ENCODE results near the gene LDLRAD4.
A peak's percentile ranks its signal among the peaks of the same experiment; 100 is the strongest.

The LDLRAD4 gene

DNA sequence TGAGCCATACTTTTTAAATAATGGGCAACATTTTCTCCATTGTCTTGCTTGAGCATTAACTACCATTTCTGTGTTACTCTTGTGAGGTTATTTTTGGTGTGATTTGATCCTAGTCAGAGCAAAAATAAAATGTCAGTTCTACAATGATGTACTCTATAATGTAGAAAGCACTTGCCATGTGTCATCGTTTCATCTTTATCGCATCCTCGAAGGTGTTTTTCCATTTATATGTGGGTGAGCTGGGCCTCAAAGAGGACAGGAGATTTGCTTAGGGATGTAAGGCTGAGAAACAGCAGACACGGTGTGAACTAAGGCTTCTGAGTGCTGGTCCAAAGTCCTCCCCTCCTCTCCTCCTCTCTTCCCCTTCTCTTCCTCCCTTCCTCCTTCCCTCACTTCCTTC lies 308.0 kb downstream of the LDLRAD4 start:
- no peaks in the 10 kb centered on the region for H3K4me1 ChIP-seq (ENCODE audit: insufficient read depth, low read length)
- H4K20me1 ChIP-seq (ENCODE audit: insufficient read depth, low read length), result peaks cover 59% of the 10 kb centered on the region
- ATAC-seq (ENCODE audit: insufficient read depth, low read depth), result no peak
- no peak for TF ChIP-seq EZH2 (IDR thresholded peaks at IDR 0.05; ENCODE audit: borderline replicate concordance, low read depth, low read length, severe bottlenecking)
- TF ChIP-seq, protein P1, sequence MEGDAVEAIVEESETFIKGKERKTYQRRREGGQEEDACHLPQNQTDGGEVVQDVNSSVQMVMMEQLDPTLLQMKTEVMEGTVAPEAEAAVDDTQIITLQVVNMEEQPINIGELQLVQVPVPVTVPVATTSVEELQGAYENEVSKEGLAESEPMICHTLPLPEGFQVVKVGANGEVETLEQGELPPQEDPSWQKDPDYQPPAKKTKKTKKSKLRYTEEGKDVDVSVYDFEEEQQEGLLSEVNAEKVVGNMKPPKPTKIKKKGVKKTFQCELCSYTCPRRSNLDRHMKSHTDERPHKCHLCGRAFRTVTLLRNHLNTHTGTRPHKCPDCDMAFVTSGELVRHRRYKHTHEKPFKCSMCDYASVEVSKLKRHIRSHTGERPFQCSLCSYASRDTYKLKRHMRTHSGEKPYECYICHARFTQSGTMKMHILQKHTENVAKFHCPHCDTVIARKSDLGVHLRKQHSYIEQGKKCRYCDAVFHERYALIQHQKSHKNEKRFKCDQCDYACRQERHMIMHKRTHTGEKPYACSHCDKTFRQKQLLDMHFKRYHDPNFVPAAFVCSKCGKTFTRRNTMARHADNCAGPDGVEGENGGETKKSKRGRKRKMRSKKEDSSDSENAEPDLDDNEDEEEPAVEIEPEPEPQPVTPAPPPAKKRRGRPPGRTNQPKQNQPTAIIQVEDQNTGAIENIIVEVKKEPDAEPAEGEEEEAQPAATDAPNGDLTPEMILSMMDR (IDR thresholded peaks at IDR 0.05; ENCODE audit: borderline replicate concordance, extremely low read depth, low read length, poor library complexity, severe bottlenecking), result no peak
- H3K27ac ChIP-seq (ENCODE audit: low read length), result no peak overlapping the region
- H3K4me2 ChIP-seq (ENCODE audit: insufficient read depth, low read length), result no peak overlapping the region
- H3K9me3 ChIP-seq (ENCODE audit: insufficient read depth, low read length, severe bottlenecking), result no peaks in the 10 kb centered on the region
- H3K36me3 ChIP-seq (ENCODE audit: insufficient read depth, low read length), result peaks cover 80% of the 10 kb centered on the region
- no peak overlapping the region for H2AFZ ChIP-seq (ENCODE audit: low read depth, low read length)
- H3K4me3 ChIP-seq (ENCODE audit: low read depth in 1 of 2, low read length in 2 of 2), result no peak overlapping the region
- H3K27me3 ChIP-seq (ENCODE audit: insufficient read depth, low read length, poor library complexity), result no peaks in the 10 kb centered on the region
- DNase-seq, result no peak
- H3K79me2 ChIP-seq (ENCODE audit: insufficient read depth, low read length), result peaks cover 96% of the 10 kb centered on the region
- no peak overlapping the region for H3K9ac ChIP-seq (ENCODE audit: low read depth, low read length)

DNA sequence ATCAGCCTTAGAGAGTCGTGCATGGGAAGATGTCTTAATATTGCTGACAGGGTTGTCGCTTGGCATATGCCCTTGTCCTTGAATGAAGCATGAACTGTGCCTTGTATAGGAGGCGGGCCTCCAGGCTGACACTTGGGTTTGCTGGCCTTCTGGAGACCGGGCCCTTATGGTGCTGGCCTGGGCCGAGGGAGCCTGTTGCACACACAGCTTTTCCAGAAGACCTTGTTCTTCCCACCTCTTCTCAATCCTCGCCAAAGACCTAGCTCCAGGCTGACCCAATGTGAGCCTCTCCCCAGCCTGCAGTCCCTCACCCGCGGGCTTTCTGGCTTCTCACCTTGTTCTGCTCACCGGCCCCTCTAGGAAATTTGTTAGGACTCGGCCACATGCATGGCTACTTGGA lies 308.7 kb downstream of the LDLRAD4 start:
- Histone ChIP-seq H3K9me3 (ENCODE audit: insufficient read depth, low read length, severe bottlenecking) (no peaks in the 10 kb centered on the region), H3K79me2 (ENCODE audit: insufficient read depth, low read length) (peaks cover 96% of the 10 kb centered on the region), H3K4me1 (ENCODE audit: insufficient read depth, low read length) (no peaks in the 10 kb centered on the region), H3K4me3 (ENCODE audit: low read depth in 1 of 2, low read length in 2 of 2) (no peak overlapping the region), H3K9ac (ENCODE audit: low read depth, low read length) (no peak overlapping the region), H3K27me3 (ENCODE audit: insufficient read depth, low read length, poor library complexity) (no peaks in the 10 kb centered on the region), H3K36me3 (ENCODE audit: insufficient read depth, low read length) (peaks cover 77% of the 10 kb centered on the region), H4K20me1 (ENCODE audit: insufficient read depth, low read length) (peaks cover 62% of the 10 kb centered on the region), H3K27ac (ENCODE audit: low read length) (peak overlapping the region; percentile 33; the same call in 1 of the 2 replicates), H2AFZ (ENCODE audit: low read depth, low read length) (no peak overlapping the region), H3K4me2 (ENCODE audit: insufficient read depth, low read length) (no peak overlapping the region)
- DNase-seq, result no peak
- TF ChIP-seq EZH2 (IDR thresholded peaks at IDR 0.05; ENCODE audit: borderline replicate concordance, low read depth, low read length, severe bottlenecking), result no peak
- TF ChIP-seq, protein P1 (IDR thresholded peaks at IDR 0.05; ENCODE audit: borderline replicate concordance, extremely low read depth, low read length, poor library complexity, severe bottlenecking), result no peak
- ATAC-seq (ENCODE audit: insufficient read depth, low read depth), result no peak

DNA sequence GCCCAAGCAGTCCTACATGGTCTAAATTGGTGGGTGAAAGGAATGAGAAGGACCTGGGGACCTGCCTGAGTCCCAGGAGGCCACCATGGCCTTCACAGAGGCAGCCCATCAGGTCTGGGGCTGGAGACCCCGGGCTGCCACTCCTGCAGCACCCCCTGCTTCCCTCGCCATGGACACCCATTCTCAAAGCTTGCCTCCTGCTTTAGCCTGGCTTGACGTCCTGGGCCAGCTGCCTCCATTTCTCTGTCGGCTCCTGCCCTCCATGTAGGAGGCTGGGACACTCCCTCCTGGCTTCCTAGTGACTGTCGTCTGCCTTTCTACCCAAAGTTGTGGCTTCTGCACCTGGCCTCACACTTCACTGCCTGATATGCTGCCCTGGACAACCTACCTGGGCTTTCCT lies 309.2 kb downstream of the LDLRAD4 start:
- Histone ChIP-seq H3K9me3 (ENCODE audit: insufficient read depth, low read length, severe bottlenecking) (no peaks in the 10 kb centered on the region), H3K4me3 (ENCODE audit: low read depth in 1 of 2, low read length in 2 of 2) (no peak overlapping the region), H2AFZ (ENCODE audit: low read depth, low read length) (no peak overlapping the region), H3K36me3 (ENCODE audit: insufficient read depth, low read length) (peaks cover 75% of the 10 kb centered on the region), H3K27ac (ENCODE audit: low read length) (no peak overlapping the region; the same call in 1 of the 2 replicates), H3K27me3 (ENCODE audit: insufficient read depth, low read length, poor library complexity) (no peaks in the 10 kb centered on the region), H3K4me1 (ENCODE audit: insufficient read depth, low read length) (no peaks in the 10 kb centered on the region), H3K4me2 (ENCODE audit: insufficient read depth, low read length) (no peak overlapping the region), H3K79me2 (ENCODE audit: insufficient read depth, low read length) (peaks cover 96% of the 10 kb centered on the region), H3K9ac (ENCODE audit: low read depth, low read length) (no peak overlapping the region), H4K20me1 (ENCODE audit: insufficient read depth, low read length) (peaks cover 63% of the 10 kb centered on the region)
- no peak for DNase-seq
- ATAC-seq (ENCODE audit: insufficient read depth, low read depth), result no peak
- TF ChIP-seq, protein P1 (IDR thresholded peaks at IDR 0.05; ENCODE audit: borderline replicate concordance, extremely low read depth, low read length, poor library complexity, severe bottlenecking), result no peak
- TF ChIP-seq EZH2 (IDR thresholded peaks at IDR 0.05; ENCODE audit: borderline replicate concordance, low read depth, low read length, severe bottlenecking), result no peak

All from DND-41 (cell line).